MM.1S (cell line): Measurements from ENCODE around the gene CRKL.

Source experiments
- DNase-seq: peaks from one replicate; pipeline ENCODE4 v3.0.0-alpha.2; 2015
- H2AFZ ChIP-seq: fragments of 300-600 bp; sonication (generic); 2 replicates; pipeline ENCODE4 v1.6.0; 2016; ENCODE audit warnings: antibody characterized with exemption, low read length
- H3F3A ChIP-seq: fragments of 300-600 bp; sonication (generic); 2 replicates; pipeline ENCODE4 v1.6.1; 2016; ENCODE audit warnings: mild to moderate bottlenecking, antibody characterized with exemption, low read length, moderate library complexity, mixed read lengths; ENCODE audit not compliant: insufficient read depth
- H3K27ac ChIP-seq: fragments of 300-600 bp; sonication (generic); 2 replicates; pipeline ENCODE4 v1.5.1; 2016; ENCODE audit warnings: mild to moderate bottlenecking, low read length
- H3K27me3 ChIP-seq: fragments of 300-600 bp; sonication (generic); replicated peaks from 2 replicates; pipeline ENCODE4 v1.6.0; 2016; ENCODE audit warnings: low read length; ENCODE audit not compliant: insufficient read depth
- H3K36me3 ChIP-seq: fragments of 300-600 bp; sonication (generic); replicated peaks from 2 replicates; pipeline ENCODE4 v1.6.1; 2016; ENCODE audit warnings: mild to moderate bottlenecking, low read length, mixed read lengths; ENCODE audit not compliant: insufficient read depth
- H3K4me1 ChIP-seq: fragments of 300-600 bp; sonication (generic); 2 replicates; pipeline ENCODE4 v1.6.1; 2016; ENCODE audit warnings: low read length, mixed read lengths
- H3K4me2 ChIP-seq: fragments of 300-600 bp; sonication (generic); 2 replicates; pipeline ENCODE4 v1.6.0; 2016; ENCODE audit warnings: low read depth, low read length
- H3K4me3 ChIP-seq: fragments of 300-600 bp; sonication (generic); 2 replicates; pipeline ENCODE4 v1.5.1; 2016; ENCODE audit warnings: low read length, mixed read lengths
- H3K79me2 ChIP-seq: fragments of 300-600 bp; sonication (generic); 2 replicates; pipeline ENCODE4 v1.6.1; 2016; ENCODE audit warnings: mixed run types, low read length, mixed read lengths
- H3K9ac ChIP-seq: fragments of 300-600 bp; sonication (generic); 2 replicates; pipeline ENCODE4 v1.6.1; 2016; ENCODE audit warnings: low read length, mixed read lengths
- H3K9me2 ChIP-seq: fragments of 300-600 bp; sonication (generic); replicated peaks from 2 replicates; pipeline ENCODE4 v1.6.1; 2016; ENCODE audit warnings: mild to moderate bottlenecking, low read length, mixed read lengths; ENCODE audit not compliant: insufficient read depth
- H3K9me3 ChIP-seq: fragments of 300-600 bp; sonication (generic); replicated peaks from 2 replicates; pipeline ENCODE4 v1.6.1; 2016; ENCODE audit warnings: mild to moderate bottlenecking, low read length, mixed read lengths; ENCODE audit not compliant: insufficient read depth
- H4K20me1 ChIP-seq: fragments of 300-600 bp; sonication (generic); 2 replicates; pipeline ENCODE4 v1.6.1; 2016; ENCODE audit warnings: mild to moderate bottlenecking, low read length, moderate library complexity, mixed read lengths; ENCODE audit not compliant: insufficient read depth
- EZH2 ChIP-seq: fragments of 300-600 bp; sonication (generic); optimal IDR thresholded peaks from 2 replicates; pipeline ENCODE3; 2017; ENCODE audit warnings: low read depth, mild to moderate bottlenecking, antibody characterized with exemption, low read length, mixed read lengths
- EZH2phosphoT487 ChIP-seq: fragments of 300-600 bp; sonication (generic); IDR thresholded peaks from 2 replicates; pipeline ENCODE4 v1.6.1; 2018; ENCODE audit warnings: antibody characterized with exemption, low read length
- TF ChIP-seq, protein P1 (sequence below): fragments of 300-600 bp; sonication (generic); IDR thresholded peaks from 2 replicates; pipeline ENCODE4 v1.5.1; 2016; ENCODE audit warnings: antibody characterized with exemption, low read length, mixed read lengths

Gene CRKL

DNA sequence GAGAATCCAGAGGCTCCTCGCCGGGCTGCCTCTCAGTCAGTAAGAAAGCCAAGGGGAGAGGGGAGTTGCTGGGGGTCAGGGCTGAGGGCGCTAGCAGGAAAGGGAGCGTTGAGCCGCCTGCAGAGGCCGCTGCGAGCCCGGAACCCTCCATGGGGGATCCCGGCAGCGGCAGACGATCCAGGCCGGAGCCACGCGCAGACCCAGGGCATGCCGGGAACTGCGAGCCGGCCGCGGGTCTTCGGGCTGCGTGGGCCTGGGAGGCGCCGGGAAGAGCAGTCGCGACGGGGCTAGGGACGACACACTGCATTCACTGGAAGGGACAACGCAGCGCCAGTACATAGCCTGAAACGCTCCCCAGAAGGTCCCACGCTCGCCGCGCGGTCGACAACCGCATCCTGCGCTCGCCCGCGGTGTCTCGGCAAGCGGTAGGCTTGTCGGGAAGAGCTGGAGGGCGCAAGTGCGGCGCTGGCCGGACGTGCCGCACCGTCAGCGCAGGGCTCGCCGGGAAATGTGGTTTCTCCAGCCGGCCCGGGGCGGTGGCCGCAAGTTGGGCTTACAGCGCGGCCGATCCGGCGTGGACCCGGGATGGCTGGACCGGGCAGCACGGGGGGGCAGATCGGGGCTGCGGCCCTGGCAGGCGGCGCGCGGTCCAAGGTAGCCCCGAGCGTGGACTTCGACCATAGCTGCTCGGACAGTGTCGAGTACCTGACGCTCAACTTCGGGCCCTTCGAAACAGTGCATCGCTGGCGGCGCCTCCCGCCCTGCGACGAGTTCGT is 64.8 kb downstream of the CRKL start, which contains the start of gene LZTR1:
TSS of gene LZTR1 (plus strand) at position 511 of the 776 bp plus-strand sequence. CDS start at position 586, 75 bp downstream.
- H3K79me2 ChIP-seq = peaks cover 17% of the 10 kb centered on the region
- peak within 1 kb of the TSS; percentile 74 for H3K9ac ChIP-seq
- peak within 1 kb of the TSS; percentile 76 for H3K4me3 ChIP-seq
- H3F3A ChIP-seq = no peaks in the 10 kb centered on the region
- H4K20me1 ChIP-seq = no peaks in the 10 kb centered on the region
- peaks cover 13% of the 10 kb centered on the region; the same call in 1 of the 2 replicates for H3K4me1 ChIP-seq
- peaks cover 9% of the 10 kb centered on the region; the same call in 1 of the 2 replicates for H3K27me3 ChIP-seq
- peak within 1 kb of the TSS; percentile 62; the same call in 1 of the 2 replicates for H3K27ac ChIP-seq
- no peaks in the 10 kb centered on the region for H3K36me3 ChIP-seq
- H3K9me3 ChIP-seq = no peaks in the 10 kb centered on the region
- H3K9me2 ChIP-seq = no peaks in the 10 kb centered on the region
- DNase-seq = peak; percentile 84
- peak within 1 kb of the TSS; percentile 76 for H2AFZ ChIP-seq
- TF ChIP-seq, protein P1, sequence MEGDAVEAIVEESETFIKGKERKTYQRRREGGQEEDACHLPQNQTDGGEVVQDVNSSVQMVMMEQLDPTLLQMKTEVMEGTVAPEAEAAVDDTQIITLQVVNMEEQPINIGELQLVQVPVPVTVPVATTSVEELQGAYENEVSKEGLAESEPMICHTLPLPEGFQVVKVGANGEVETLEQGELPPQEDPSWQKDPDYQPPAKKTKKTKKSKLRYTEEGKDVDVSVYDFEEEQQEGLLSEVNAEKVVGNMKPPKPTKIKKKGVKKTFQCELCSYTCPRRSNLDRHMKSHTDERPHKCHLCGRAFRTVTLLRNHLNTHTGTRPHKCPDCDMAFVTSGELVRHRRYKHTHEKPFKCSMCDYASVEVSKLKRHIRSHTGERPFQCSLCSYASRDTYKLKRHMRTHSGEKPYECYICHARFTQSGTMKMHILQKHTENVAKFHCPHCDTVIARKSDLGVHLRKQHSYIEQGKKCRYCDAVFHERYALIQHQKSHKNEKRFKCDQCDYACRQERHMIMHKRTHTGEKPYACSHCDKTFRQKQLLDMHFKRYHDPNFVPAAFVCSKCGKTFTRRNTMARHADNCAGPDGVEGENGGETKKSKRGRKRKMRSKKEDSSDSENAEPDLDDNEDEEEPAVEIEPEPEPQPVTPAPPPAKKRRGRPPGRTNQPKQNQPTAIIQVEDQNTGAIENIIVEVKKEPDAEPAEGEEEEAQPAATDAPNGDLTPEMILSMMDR = peak; percentile 60
- TF ChIP-seq EZH2phosphoT487 (no peak), EZH2 (no peak)
- H3K4me2 ChIP-seq = peak within 1 kb of the TSS; percentile 90

DNA sequence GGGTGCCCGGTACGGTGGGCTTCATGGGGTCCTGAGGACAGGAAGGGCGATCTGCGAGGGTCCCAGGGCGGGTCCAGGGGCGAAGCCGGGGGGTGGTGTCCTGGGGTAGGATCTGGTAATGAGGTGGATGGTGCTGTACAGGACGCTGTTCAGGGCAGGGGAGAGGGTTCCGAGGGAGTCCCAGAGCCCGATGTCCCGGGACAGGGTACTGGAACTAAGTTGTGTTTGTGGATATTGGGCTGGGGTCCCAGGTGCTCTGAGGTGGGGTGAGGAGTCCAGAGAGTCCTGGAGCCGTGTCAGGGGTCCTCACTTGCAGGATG is 65.3 kb downstream of the CRKL start:
- no peak overlapping the region for H3K27ac ChIP-seq
- TF ChIP-seq, protein P1 = no peak
- TF ChIP-seq EZH2 (no peak), EZH2phosphoT487 (no peak)

DNA sequence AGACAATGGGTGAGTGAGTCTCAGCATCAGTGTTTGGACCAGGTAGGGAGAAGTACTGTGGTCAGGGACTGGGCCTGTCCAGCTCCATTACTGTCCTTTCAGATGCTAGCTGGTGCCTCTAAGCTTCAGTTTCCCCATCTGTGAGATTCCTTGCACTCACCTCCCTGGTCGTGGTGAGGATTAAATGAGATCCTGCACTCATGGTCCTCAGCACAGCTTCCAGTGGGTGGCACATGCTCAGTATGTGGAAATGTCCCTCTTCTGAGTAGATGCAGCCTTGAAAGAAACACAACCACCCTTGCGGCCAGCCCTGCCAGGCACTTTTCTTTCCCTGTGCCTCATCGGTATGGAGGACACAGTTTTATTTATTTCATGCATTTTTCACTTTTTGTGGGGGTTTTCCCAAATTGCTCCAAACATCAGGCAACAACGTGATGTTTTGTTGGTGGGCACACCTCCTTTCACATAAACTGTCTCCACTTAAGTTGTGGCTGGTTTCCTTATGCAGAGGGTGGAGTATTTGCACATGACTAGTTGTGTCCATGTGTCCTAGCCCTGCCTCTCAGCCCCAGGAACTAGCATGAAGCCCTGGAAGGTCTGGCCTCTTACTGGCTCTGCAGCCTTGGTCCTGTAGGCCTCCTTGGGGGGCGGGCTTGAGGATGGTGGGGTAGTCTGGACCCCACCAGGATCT is 66.0 kb downstream of the CRKL start:
- H3K27ac ChIP-seq = no peak overlapping the region
- H4K20me1 ChIP-seq = no peaks in the 10 kb centered on the region
- TF ChIP-seq EZH2 = no peak
- TF ChIP-seq, protein P1 = no peak
- TF ChIP-seq EZH2phosphoT487 = no peak
- H3K79me2 ChIP-seq = peaks cover 17% of the 10 kb centered on the region
- no peaks in the 10 kb centered on the region; the same call in 1 of the 2 replicates for H3K27me3 ChIP-seq
- peaks cover 13% of the 10 kb centered on the region; the same call in 1 of the 2 replicates for H3K4me1 ChIP-seq
- H3K4me2 ChIP-seq = peak overlapping the region; percentile 90
- peak overlapping the region; percentile 74; the same call in 1 of the 2 replicates for H3K9ac ChIP-seq
- no peaks in the 10 kb centered on the region for H3K36me3 ChIP-seq
- H3K9me2 ChIP-seq = no peaks in the 10 kb centered on the region
- H3F3A ChIP-seq = no peaks in the 10 kb centered on the region
- peak overlapping the region; percentile 76; the same call in 1 of the 2 replicates for H2AFZ ChIP-seq
- no peak for DNase-seq
- no peaks in the 10 kb centered on the region for H3K9me3 ChIP-seq
- peak overlapping the region; percentile 76 for H3K4me3 ChIP-seq

More for the DNA sequence above, 65.3 kb downstream of the CRKL start:
- Histone ChIP-seq H4K20me1 (no peaks in the 10 kb centered on the region), H3F3A (no peaks in the 10 kb centered on the region), H3K27me3 (peaks cover 4% of the 10 kb centered on the region; the same call in 1 of the 2 replicates), H3K9me2 (no peaks in the 10 kb centered on the region), H3K36me3 (no peaks in the 10 kb centered on the region), H3K9ac (peak overlapping the region; percentile 74), H3K79me2 (peaks cover 17% of the 10 kb centered on the region), H2AFZ (peak overlapping the region; percentile 76), H3K4me1 (peaks cover 13% of the 10 kb centered on the region; the same call in 1 of the 2 replicates), H3K4me2 (peak overlapping the region; percentile 90), H3K9me3 (no peaks in the 10 kb centered on the region), H3K4me3 (peak overlapping the region; percentile 76)
- DNase-seq = no peak
